HG03575 (cell line): Measurements from ENCODE around the gene MLLT1.

ENCODE experiments used
- ATAC-seq: cut with Tn5 transposase; IDR thresholded peaks from one replicate; pipeline ENCODE4 v1.9.1; 2021; ENCODE audit not compliant: unreplicated experiment, insufficient number of reproducible peaks, low FRiP score; ENCODE audit errors: extremely low read depth

Gene MLLT1

DNA sequence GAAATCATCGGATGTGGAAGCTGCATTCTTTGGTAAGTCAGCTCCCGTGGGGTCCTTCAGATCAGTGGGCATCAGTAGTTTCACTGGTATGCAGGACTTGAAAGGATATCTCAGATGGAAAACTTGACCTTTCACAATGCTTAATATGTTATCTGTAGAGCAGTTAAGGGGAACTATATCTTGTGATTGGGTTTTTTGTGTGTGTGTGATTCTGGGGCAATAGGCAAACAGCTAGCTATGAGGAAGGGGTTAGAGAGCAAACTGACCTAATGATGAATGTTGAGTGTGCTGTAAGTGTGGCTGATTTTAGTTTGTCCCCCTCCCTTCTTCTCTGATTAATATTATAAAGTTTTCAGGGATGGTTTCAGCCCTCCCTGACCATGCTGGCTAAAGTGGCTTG lies 91.0 kb downstream of the MLLT1 start:
- ATAC-seq, result no peak

DNA sequence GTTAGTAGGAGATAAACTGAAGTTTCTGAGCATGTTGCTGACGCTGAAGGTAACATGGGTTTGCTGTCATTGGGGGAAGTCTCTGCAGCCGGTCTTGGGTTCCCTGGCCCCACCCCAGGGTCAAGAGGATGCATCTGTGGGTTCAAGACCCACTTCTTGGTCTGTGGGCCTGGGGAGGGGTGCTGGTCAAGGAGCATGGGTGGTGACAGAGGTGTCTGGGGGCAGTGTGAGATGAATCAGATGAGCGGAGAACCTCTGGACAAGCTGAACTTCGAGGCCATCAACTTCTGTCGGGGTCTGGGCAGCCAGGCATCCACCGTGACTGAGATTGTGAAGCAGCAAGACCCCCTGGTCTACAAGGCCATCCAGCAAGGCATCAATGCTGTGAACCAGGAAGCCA lies 92.4 kb downstream of the MLLT1 start:
- ATAC-seq, result no peak

GRCh38 chr19:6185835-6186834 lies 93.6 kb downstream of the MLLT1 start:
- no peak for ATAC-seq

GRCh38 chr19:6185093-6185834 lies 94.5 kb downstream of the MLLT1 start:
- ATAC-seq, result no peak

- no peak for ATAC-seq
Observed at GRCh38 chr19:6181119-6181518, 98.7 kb downstream of the MLLT1 start.

- ATAC-seq, result no peak
Observed at GRCh38 chr19:6173190-6173589, 106.6 kb downstream of the MLLT1 start.

DNA sequence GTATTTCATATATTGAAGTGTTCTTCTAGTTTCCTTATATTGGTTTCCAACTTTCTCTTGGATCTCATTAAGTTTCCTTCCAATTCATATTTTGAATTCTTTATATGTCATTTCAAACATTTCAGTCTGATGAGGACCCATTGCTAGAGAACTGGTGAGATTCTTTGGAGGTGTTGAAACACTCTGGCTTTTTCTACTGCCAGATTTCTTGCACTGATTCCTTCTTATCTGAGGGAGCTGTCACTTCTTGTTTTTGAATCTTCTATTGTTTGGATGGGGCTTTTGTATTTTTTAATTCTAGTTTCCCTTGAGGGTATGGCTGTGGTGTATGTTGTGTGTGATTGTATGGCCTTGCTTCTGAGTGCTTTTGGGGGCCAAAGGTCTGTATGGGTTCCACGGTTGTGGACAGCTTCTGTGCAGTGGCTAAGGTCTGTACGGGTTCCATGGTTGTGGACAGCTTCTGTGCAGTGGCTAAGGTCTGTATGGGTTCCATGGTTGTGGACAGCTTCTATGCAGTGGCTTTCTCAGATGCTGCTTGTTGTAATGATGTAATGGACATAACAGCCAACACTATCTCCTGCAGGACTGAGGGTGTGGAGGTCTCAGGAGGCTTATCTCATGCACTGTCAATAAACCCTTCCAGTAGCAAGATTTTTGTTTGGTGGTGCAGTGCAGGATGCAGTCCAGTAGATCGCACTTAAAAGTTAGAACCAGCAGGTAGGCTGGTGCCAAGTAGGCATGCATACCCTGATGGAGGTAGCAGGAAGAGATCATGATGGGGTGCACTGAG lies 107.5 kb downstream of the MLLT1 start:
- no peak for ATAC-seq

DNA sequence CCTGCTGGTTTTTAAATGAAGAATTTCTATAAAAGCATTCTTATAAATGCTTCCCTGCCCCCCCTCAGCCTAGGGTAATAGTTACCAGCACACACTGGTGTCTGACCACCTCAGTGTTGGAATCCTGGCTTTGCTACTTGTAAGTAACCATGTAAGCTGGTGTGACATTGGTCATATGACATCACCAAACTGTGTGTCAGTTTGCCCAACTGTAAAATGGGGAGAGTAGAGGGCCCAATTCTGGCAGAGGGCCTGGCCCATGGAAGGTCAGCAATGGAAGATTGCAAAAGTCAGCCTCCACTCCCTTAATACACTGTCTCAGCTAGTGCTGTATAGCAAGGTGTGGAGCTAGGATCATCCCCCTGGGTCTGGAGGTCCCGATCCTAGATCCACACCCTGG lies 112.7 kb downstream of the MLLT1 start:
- ATAC-seq, result no peak

DNA sequence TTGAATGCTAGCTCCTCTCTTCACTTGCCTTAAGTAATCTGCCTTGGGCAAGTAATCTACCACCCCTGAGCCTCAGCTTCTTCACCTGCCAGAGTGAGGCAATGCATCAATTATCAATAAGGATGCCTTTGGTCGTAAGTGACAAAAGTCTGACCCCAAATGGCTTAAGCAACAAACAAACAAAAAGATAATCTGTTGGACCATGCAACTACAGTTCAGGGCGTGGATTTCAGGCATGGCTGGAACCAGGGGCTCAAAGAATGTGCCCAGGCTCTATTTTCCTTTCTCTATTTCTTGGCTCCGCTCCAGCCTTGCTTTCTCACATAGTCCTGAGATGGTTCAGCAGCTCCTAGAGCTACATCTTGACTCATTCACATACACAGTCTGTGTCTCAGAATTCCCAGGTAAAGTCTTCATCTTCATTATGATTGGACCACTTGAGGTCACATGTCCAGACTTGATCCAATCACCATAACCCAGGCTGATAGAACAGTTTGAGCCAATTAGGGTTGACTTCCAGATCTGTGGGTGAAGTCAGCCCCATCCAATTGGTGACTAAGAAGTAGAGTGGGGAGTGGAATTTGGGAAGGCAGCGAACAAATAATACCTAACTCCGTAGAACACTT lies 114.8 kb downstream of the MLLT1 start:
- no peak for ATAC-seq

GRCh38 chr19:6161271-6161850 lies 118.4 kb downstream of the MLLT1 start:
- ATAC-seq, result no peak
